ENCODE measurements around the gene ZFHX2. TPM values are rescaled to one million over a fixed set of nuclear protein-coding genes. Genes with fewer than 3 reads are reported as not detected.

ZFHX2 gene
- polyA plus RNA-seq, 1 experiment: 0.09 TPM

DNA sequence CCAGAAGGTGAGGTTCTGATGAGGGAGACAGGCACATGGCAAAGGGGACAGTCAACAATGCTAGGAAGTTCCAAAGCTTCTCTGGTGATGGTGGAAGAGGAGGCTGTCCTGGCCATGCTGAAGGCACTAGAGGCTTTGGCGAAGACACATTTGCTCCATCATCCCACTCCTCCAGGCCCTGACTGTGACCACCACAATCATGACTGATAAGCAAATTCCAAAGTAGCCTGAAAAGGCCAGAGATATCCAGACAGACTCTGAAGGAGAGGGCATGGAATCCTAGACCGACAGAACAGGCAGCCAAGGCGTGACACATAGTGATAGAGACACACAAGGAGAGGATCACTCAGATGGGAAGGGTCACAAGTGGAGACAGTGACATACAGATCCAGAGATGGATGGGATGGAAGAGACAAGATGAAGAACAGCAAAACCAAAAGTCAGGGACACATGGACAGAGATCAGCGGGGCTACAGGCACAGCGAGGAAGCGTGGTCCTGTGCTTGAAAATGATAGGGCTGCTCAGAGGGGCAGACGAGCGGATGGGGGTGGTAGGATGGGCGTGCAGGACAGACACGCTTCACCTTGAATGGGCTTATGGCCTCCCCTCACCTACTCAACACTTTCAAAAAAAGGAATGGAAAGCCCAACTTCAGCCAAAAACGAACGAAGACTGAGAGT is 1.3 kb downstream of the ZFHX2 start:
- Histone ChIP-seq H3K4me3 (ENCODE audit: low read depth, low read length) (peak overlapping the region; percentile 63), H3K9me3 (ENCODE audit: control insufficient read depth, insufficient read depth, low read length) (no peaks in the 10 kb centered on the region), H3K27ac (ENCODE audit: low read depth, low read length) (no peak overlapping the region), H3K27me3 (ENCODE audit: control insufficient read depth, insufficient read depth, low read length) (peaks cover 35% of the 10 kb centered on the region)
- POLR2A ChIA-PET: no interaction called here
- CTCF ChIA-PET: interaction anchor here (1.2 to 2.8 kb wide), 4 partner anchors 9 to 72 kb away, joined by 3 to 25 read pairs (median 6); no protein-coding TSS in a partner anchor
- TF ChIP-seq, protein P1, sequence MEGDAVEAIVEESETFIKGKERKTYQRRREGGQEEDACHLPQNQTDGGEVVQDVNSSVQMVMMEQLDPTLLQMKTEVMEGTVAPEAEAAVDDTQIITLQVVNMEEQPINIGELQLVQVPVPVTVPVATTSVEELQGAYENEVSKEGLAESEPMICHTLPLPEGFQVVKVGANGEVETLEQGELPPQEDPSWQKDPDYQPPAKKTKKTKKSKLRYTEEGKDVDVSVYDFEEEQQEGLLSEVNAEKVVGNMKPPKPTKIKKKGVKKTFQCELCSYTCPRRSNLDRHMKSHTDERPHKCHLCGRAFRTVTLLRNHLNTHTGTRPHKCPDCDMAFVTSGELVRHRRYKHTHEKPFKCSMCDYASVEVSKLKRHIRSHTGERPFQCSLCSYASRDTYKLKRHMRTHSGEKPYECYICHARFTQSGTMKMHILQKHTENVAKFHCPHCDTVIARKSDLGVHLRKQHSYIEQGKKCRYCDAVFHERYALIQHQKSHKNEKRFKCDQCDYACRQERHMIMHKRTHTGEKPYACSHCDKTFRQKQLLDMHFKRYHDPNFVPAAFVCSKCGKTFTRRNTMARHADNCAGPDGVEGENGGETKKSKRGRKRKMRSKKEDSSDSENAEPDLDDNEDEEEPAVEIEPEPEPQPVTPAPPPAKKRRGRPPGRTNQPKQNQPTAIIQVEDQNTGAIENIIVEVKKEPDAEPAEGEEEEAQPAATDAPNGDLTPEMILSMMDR (IDR thresholded peaks at IDR 0.05; ENCODE audit: low read depth, low read length): no peak
- no peak for DNase-seq (ENCODE audit: low read depth, low spot score)

GRCh38 chr14:23548351-23549318 is 2.9 kb downstream of the ZFHX2 start:
- no peak for DNase-seq (ENCODE audit: low read depth, low spot score)
- peaks cover 41% of the 10 kb centered on the region for H3K27me3 ChIP-seq (ENCODE audit: control insufficient read depth, insufficient read depth, low read length)
- H3K27ac ChIP-seq (ENCODE audit: low read depth, low read length): no peak overlapping the region
- no peak overlapping the region for H3K4me3 ChIP-seq (ENCODE audit: low read depth, low read length)
- ChIA-PET POLR2A (no interaction called here), CTCF (interaction anchor here (0.8 to 2.8 kb wide), 4 partner anchors 9 to 15 kb away, joined by 3 to 25 read pairs (median 6); no protein-coding TSS in a partner anchor)
- H3K9me3 ChIP-seq (ENCODE audit: control insufficient read depth, insufficient read depth, low read length): no peaks in the 10 kb centered on the region
- TF ChIP-seq, protein P1 (IDR thresholded peaks at IDR 0.05; ENCODE audit: low read depth, low read length): no peak

GRCh38 chr14:23547924-23548323 is 3.6 kb downstream of the ZFHX2 start:
- TF ChIP-seq, protein P1 (IDR thresholded peaks at IDR 0.05; ENCODE audit: low read depth, low read length): no peak
- no peak overlapping the region for H3K27ac ChIP-seq (ENCODE audit: low read depth, low read length)
- ChIA-PET POLR2A (no interaction called here), CTCF (interaction anchor here (1.0 to 2.8 kb wide), 2 partner anchors 12 to 14 kb away, joined by 3 to 25 read pairs; no protein-coding TSS in a partner anchor)
- no peak overlapping the region for H3K4me3 ChIP-seq (ENCODE audit: low read depth, low read length)
- no peaks in the 10 kb centered on the region for H3K9me3 ChIP-seq (ENCODE audit: control insufficient read depth, insufficient read depth, low read length)
- peaks cover 41% of the 10 kb centered on the region for H3K27me3 ChIP-seq (ENCODE audit: control insufficient read depth, insufficient read depth, low read length)
- DNase-seq (ENCODE audit: low read depth, low spot score): no peak

DNA sequence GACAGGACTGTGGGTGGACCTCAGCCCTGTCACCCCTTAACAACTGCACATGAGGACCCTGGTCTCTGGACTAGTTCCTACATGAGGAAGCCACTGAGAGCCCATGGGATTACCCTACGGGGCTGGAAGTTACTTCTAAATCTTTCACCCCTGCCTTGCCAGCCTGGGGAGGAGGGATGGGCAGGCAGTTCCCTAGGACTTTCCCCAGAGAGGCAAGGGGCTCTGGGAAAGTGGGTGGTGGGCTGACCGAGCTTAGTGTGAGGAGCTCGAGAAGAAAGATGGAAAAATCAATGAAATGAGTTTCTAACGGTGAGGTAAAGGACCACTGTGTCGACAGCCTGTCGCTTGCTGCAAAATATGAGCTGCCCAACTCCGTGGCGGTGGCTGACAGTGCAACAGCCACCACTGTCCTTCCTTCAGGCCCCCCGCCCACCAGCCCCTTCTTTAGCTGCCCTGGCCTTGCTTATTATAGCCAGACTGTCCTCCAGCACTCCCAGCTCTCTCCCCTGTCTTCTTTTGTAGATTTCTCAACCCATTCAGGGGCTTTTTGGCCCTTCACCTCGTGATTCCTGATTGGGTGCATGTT is 5.0 kb downstream of the ZFHX2 start:
- Histone ChIP-seq H3K4me3 (ENCODE audit: low read depth, low read length) (no peak overlapping the region), H3K27ac (ENCODE audit: low read depth, low read length) (no peak overlapping the region), H3K27me3 (ENCODE audit: control insufficient read depth, insufficient read depth, low read length) (peaks cover 41% of the 10 kb centered on the region), H3K9me3 (ENCODE audit: control insufficient read depth, insufficient read depth, low read length) (no peaks in the 10 kb centered on the region)
- POLR2A ChIA-PET: no interaction called here
- DNase-seq (ENCODE audit: low read depth, low spot score): no peak
- CTCF ChIA-PET: interaction anchor here (0.7 to 1.2 kb wide), 2 partner anchors 13 to 17 kb away, joined by 3 to 4 read pairs; no protein-coding TSS in a partner anchor
- TF ChIP-seq, protein P1 (IDR thresholded peaks at IDR 0.05; ENCODE audit: low read depth, low read length): no peak
